K562 (cell line): Measurements from ENCODE around the gene B3GAT1.

Experiments
- CBFB ChIP-seq: sonication (generic); formaldehyde crosslinking; IDR thresholded peaks from 2 replicates; pipeline ENCODE4 v1.4.0; 2020; ENCODE audit warnings: mild to moderate bottlenecking, missing genetic modification reagents
- ETS1 ChIP-seq: conservative IDR thresholded peaks from 2 replicates; pipeline ENCODE4 v1.6.1; 2011; ENCODE audit warnings: low read depth, mild to moderate bottlenecking, low read length; ENCODE audit not compliant: control insufficient read depth
- ETV5 ChIP-seq: sonication (generic); formaldehyde crosslinking; IDR thresholded peaks from 2 replicates; pipeline ENCODE4 v1.4.0; 2020; ENCODE audit warnings: low read depth, mild to moderate bottlenecking, missing genetic modification reagents
- FOS ChIP-seq: IDR thresholded peaks from 3 replicates; pipeline ENCODE4 v1.6.1; 2011; ENCODE audit not compliant: insufficient read length; ENCODE audit errors: extremely low read depth
- FOXM1 ChIP-seq, 2 experiments: fragments of 450-650 bp in 1 of 2; sonication (generic) in 1 of 2; formaldehyde crosslinking in 1 of 2; IDR thresholded peaks; 2 replicates each; pipeline versions ENCODE4 v1.6.1 to v1.9.0; 2017 to 2022; ENCODE audit warnings: low read depth in 2 of 2, mild to moderate bottlenecking in 2 of 2, missing genetic modification reagents in 1 of 2, moderate library complexity in 1 of 2
- GTF2F1 ChIP-seq: IDR thresholded peaks from 2 replicates; pipeline ENCODE4 v1.6.1; 2011; ENCODE audit warnings: low read depth, low read length, improper control_type of control experiment
- SETDB1 ChIP-seq: IDR thresholded peaks from one replicate; pipeline ENCODE4 v1.6.1; 2012; ENCODE audit warnings: low read length, control low read depth, inconsistent platforms
- SIN3B ChIP-seq: fragments of 450-650 bp; IDR thresholded peaks from 2 replicates; pipeline ENCODE4 v1.6.1; 2017; ENCODE audit warnings: low read depth, mild to moderate bottlenecking, moderate library complexity
- TCF7L2 ChIP-seq: fragments of 150-350 bp; IDR thresholded peaks from 2 replicates; pipeline ENCODE4 v1.6.1; 2016; ENCODE audit warnings: low read depth, mild to moderate bottlenecking, low read length, moderate library complexity
- ZFX ChIP-seq: sonication (generic); formaldehyde crosslinking; IDR thresholded peaks from 2 replicates; pipeline ENCODE4 v1.8.0; 2022; ENCODE audit warnings: mild to moderate bottlenecking, missing genetic modification reagents, moderate library complexity
- ZNF23 ChIP-seq: fragments of 250-450 bp; sonication (Bioruptor Pico); IDR thresholded peaks from 2 replicates; pipeline ENCODE4 v1.4.0; 2020; ENCODE audit warnings: mild to moderate bottlenecking

GRCh38 chr11:134388590-134388989 lies 23.5 kb downstream of the B3GAT1 start:
- no peak for TF ChIP-seq ZNF23
- no peak for TF ChIP-seq ZFX (CRISPR knock-in tag)
- TF ChIP-seq ETV5 (CRISPR knock-in tag) = no peak
- no peak for TF ChIP-seq GTF2F1
- no peak for TF ChIP-seq FOXM1 (IDR thresholded peaks at IDR 0.05; ENCODE audit: low read depth)
- no peak for TF ChIP-seq FOXM1 (CRISPR knock-in tag; IDR thresholded peaks at IDR 0.05; ENCODE audit: low read depth)
- no peak for TF ChIP-seq CBFB
- TF ChIP-seq TCF7L2 = no peak
- no peak for TF ChIP-seq SETDB1
- TF ChIP-seq SIN3B = no peak
- no peak for TF ChIP-seq FOS
- TF ChIP-seq ETS1 = no peak
